ENCODE results near the gene RNF208. TPM values are rescaled to one million over a fixed set of nuclear protein-coding genes. Genes with fewer than 3 reads are reported as not detected.

RNF208 gene, protein sequence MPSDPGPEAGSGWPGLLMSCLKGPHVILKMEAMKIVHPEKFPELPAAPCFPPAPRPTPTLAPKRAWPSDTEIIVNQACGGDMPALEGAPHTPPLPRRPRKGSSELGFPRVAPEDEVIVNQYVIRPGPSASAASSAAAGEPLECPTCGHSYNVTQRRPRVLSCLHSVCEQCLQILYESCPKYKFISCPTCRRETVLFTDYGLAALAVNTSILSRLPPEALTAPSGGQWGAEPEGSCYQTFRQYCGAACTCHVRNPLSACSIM
- total RNA-seq, result 6.7 TPM
- long read RNA-seq, transcript RNF208-201 (1 exons, 1,077 nt), result major isoform, 7 of 8 reads
- long read RNA-seq, partial matches to known transcripts, result 0 of 8 reads
- long read RNA-seq, other reads (novel, unspliced or antisense), result 1 of 8 reads

DNA sequence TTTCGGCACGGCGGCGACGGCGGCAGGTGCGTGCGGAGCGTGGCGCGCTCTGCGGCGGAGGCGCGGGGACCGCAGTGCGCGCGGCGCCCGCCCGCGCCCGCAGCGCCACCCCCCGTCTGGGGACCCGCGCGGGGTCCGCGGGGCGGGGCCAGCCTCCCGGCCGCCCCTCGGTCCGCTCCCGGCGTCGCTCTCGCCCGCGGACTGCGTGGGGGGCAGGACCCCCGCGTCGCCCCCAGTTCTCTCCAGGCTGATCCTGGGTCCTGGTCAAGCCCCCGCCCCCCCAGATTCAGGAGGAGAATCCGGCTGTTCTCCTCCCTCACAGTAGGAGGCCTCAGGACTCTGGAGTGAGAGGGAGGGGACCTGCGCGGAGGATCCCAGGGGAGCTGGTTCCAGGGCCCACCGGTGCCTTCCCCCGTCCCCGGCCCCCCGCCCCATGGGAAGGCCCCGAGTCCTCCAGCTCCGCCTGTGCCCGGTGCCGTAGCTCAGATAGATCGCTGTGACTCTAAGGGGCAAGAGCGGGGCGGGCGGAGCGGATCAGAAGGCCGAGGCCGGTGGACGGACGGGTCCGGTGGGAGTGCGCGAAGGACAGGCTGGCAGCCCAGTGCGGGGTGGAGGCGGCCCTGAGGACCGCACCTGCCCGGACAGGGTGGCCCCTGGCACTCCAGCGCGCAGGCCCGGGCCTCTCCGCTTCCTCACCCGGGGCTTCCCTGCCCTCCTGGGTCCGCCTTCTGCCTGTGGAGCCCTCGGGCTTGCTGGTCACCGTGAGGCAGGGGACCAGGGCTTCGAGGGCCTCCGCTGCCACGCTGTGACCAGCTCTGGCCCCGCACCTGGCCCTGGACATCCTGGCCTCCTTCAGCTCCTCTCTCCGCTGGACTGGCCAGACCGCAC is at the start of gene RNF208:
RNF208 (minus strand) TSS at position 51 of the 888 bp plus-strand sequence. CDS start 1,028 bp downstream, outside the sequence.
- H3K4me3 ChIP-seq, result peak within 1 kb of the TSS; percentile 81
- peaks cover 14% of the 10 kb centered on the region for H3K4me1 ChIP-seq
- H3K36me3 ChIP-seq, result no peaks in the 10 kb centered on the region
- no peaks in the 10 kb centered on the region for H3K9me3 ChIP-seq
- no peak for DNase-seq
- no peaks in the 10 kb centered on the region for H3K27me3 ChIP-seq
- H3K27ac ChIP-seq, result peak within 1 kb of the TSS; percentile 94
- intact Hi-C loops (cut with DNase I), result no loop called here
- TF ChIP-seq, protein P1, sequence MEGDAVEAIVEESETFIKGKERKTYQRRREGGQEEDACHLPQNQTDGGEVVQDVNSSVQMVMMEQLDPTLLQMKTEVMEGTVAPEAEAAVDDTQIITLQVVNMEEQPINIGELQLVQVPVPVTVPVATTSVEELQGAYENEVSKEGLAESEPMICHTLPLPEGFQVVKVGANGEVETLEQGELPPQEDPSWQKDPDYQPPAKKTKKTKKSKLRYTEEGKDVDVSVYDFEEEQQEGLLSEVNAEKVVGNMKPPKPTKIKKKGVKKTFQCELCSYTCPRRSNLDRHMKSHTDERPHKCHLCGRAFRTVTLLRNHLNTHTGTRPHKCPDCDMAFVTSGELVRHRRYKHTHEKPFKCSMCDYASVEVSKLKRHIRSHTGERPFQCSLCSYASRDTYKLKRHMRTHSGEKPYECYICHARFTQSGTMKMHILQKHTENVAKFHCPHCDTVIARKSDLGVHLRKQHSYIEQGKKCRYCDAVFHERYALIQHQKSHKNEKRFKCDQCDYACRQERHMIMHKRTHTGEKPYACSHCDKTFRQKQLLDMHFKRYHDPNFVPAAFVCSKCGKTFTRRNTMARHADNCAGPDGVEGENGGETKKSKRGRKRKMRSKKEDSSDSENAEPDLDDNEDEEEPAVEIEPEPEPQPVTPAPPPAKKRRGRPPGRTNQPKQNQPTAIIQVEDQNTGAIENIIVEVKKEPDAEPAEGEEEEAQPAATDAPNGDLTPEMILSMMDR (IDR thresholded peaks at IDR 0.05), result no peak
- peak; percentile 0 for ATAC-seq

DNA sequence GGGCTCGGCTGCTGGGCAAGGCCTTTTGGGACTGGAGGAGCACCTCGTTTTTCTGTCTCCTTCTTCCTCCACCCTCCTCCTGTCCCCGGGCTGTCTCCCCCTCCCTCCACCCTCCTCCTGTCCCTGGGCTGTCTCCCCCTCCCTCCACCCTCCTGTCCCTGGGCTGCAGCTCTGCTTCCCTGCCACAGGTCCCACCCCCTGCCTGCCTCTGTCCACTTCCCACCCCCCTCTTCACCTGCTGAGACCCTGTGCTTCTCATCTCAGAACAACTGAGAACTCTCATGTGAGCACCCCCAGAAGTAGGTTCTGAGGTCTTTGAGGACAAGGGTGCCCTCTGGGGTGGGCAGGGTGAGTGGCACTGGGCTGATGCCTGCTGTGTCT is 49.6 kb upstream of the RNF208 start:
- intact Hi-C loops (cut with DNase I), result no loop called here
- no peak for ATAC-seq
- TF ChIP-seq, protein P1 (IDR thresholded peaks at IDR 0.05), result no peak
- no peak for DNase-seq
- H3K27me3 ChIP-seq, result no peaks in the 10 kb centered on the region
- H3K9me3 ChIP-seq, result no peaks in the 10 kb centered on the region
- peaks cover 51% of the 10 kb centered on the region for H3K4me1 ChIP-seq
- H3K4me3 ChIP-seq, result no peak overlapping the region
- H3K36me3 ChIP-seq, result peaks cover 28% of the 10 kb centered on the region
- no peak overlapping the region for H3K27ac ChIP-seq

DNA sequence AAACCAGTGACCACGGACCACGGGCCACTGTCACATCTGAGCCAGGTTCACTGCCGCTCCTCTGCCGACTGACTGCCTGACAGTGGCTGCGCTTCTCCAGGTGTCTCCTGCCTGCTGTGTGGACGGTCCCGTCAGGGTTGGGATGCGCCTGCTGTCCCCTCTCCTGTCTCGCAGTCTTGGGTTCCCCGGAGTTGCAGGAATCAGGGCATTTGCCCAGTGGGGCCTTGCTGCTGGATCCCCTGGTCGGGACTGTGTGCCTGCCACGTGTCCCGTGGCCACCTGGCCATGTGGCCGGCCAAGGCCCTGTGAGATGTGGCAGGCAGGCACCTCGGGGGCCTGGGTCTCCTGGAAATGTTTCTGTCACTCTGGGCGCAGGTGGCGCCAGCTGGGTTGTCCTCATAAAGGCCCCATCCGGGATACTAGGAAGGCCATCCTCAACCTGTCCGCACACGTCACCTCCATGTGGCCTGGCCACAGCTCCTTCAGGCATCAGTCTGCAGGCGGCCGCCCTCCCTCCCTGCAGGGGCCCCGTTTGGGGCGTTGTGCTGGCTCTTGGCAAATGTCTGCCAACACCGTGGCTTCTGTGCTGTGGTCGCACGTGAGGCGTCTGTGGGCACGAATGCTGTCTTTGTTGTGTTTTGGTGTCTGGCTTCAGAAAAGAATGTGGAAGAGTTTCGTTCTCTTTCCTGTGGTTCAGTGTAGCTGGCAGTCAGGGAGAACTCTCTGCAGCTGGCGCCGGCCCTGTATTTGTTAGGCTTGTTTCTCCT is 49.1 kb upstream of the RNF208 start:
- H3K4me3 ChIP-seq, result no peak overlapping the region
- ATAC-seq, result no peak
- H3K27ac ChIP-seq, result no peak overlapping the region
- DNase-seq, result peak; percentile 67
- intact Hi-C loops (cut with DNase I), result no loop called here
- H3K4me1 ChIP-seq, result peaks cover 45% of the 10 kb centered on the region
- TF ChIP-seq, protein P1 (IDR thresholded peaks at IDR 0.05), result no peak
- peaks cover 32% of the 10 kb centered on the region for H3K36me3 ChIP-seq
- H3K27me3 ChIP-seq, result no peaks in the 10 kb centered on the region
- H3K9me3 ChIP-seq, result no peaks in the 10 kb centered on the region

DNA sequence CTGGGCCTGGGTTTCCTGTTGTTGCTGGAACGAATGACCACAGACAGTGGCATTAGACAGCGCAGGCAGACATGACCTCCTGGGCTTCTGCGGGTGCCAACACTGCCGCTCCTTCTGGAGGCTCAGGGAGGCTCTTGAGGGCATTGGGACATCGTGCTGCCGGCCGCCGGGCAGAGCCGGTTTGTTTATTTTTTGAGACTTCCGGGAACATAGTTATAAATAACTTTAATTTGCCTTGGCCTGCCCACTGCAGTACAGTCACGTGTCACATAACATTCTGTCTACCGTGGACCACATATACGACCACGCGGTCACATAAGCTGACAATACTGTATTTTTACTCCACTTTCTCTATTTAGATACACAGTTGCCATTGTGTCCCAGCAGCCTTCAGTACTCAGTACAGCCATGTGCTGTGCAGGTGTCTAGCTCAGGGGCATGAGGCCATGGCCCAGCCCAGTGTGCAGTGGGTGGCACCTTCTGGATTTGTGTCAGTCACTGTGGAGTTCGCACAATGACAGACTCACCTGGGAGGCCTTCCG is 47.3 kb upstream of the RNF208 start:
- H3K4me1 ChIP-seq, result peaks cover 32% of the 10 kb centered on the region
- H3K9me3 ChIP-seq, result no peaks in the 10 kb centered on the region
- intact Hi-C loops (cut with DNase I), result no loop called here
- TF ChIP-seq, protein P1 (IDR thresholded peaks at IDR 0.05), result no peak
- H3K27me3 ChIP-seq, result no peaks in the 10 kb centered on the region
- ATAC-seq (peak; percentile 81), DNase-seq (peak; percentile 89)
- H3K27ac ChIP-seq, result peak overlapping the region; percentile 77
- peak overlapping the region; percentile 16 for H3K4me3 ChIP-seq
- peaks cover 44% of the 10 kb centered on the region for H3K36me3 ChIP-seq

DNA sequence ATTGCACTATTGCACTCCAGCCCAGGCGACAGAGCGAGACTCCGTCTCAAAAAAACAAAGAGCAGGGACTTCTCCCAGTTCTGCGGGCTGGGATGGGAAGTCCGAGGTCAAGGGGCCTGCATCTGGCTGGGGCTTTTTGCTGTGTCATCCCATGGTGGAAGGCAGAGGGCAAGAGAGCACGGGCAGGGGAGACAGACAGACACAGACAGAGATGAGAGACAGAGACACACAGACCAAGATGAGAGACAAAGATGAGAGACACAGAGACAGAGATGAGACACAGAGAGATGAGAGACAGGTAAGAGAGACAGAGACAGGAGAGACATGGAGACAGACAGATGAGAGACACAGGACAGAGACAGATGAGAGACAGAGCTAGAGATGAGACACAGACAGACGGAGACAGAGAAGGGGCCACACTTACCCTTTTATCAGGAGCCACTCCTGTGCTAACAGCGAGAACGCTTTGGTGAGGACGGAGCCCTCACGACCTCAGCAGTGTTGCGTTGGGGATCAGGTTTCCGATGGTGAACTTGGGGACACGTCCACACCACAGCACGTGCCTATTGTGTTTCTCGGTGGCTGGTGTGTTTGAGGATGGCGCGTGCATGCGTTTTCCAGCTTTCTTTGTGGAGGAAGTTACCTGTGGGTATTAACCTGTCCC is 46.6 kb upstream of the RNF208 start:
- peaks cover 25% of the 10 kb centered on the region for H3K4me1 ChIP-seq
- intact Hi-C loops (cut with DNase I), result no loop called here
- no peaks in the 10 kb centered on the region for H3K9me3 ChIP-seq
- TF ChIP-seq, protein P1 (IDR thresholded peaks at IDR 0.05), result no peak
- peak overlapping the region; percentile 76 for H3K27ac ChIP-seq
- no peaks in the 10 kb centered on the region for H3K27me3 ChIP-seq
- ATAC-seq (no peak), DNase-seq (no peak)
- peak overlapping the region; percentile 16 for H3K4me3 ChIP-seq
- H3K36me3 ChIP-seq, result peaks cover 50% of the 10 kb centered on the region

Data from upper lobe of right lung (tissue), 1 donor.